NOMO-1 treated with DMSO at 0.1 percent for 48 hours (cell line): ENCODE results near the gene VSIG2.

Experiments
- DNase-seq: peaks from one replicate; lab custom pipeline; 2025; ENCODE audit not compliant: unreplicated experiment; lab: John Stamatoyannopoulos, UW

Gene VSIG2

GRCh38 chr11:124748481-124749343, 3.3 kb downstream of the VSIG2 start:
- peak; percentile 21 for DNase-seq

GRCh38 chr11:124748100-124748418, 4.0 kb downstream of the VSIG2 start:
- no peak for DNase-seq

DNA sequence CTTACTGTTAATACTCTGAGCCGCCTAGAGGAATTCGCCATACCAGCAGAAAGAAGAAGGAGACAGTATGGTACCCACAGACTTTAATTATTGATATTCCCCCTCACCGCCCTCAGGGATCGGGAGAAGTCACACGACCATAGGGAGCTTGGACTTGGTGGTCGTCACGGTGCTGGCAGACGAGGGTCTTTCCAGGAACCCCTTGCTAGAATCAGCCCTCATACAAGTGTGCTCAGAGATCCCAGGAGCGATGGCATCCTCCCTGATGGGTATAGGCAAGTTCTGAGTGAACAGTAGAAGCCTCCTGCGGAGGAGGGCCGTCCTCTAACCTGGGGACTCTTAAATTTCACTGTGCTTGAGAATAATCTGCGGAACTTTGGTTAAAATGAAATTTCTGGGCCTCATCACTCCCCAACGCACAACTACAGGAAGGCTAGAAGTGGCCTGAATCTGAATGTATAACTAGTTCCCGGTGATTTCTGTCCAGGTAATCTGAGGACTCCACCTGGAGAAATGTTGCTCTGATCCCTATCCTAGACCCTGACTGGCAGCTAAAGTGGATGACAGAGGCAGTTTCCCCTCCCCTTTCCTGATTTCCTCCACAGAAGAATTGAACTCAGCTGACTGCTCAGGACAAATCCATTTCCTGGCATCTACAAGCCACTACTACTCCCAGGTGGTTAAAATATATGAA, 4.5 kb downstream of the VSIG2 start:
- no peak for DNase-seq

- DNase-seq = no peak
Observed at GRCh38 chr11:124746621-124747243, 5.3 kb downstream of the VSIG2 start.

- DNase-seq = no peak
Observed at GRCh38 chr11:124745835-124746620, 6.0 kb downstream of the VSIG2 start.

DNA sequence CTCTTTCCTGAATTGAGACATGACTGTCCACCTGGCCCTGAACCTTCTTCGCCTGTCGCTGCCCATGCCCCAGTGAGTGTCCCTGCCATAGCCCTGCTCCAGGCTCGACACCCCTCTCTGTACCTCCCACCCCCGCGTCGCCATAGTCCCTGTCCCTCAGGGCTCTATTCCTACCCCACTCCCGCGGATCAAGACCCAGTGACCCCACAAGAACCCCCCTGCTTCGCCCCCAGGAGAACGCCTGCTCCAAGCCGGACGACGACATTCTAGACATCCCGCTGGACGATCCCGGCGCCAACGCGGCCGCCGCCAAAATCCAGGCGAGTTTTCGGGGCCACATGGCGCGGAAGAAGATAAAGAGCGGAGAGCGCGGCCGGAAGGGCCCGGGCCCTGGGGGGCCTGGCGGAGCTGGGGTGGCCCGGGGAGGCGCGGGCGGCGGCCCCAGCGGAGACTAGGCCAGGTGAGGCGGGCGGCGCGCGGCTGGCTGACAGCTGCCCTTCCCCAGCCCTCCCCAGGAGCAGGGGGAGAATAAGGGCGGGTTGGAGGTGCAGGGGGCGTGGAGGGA, 6.7 kb downstream of the VSIG2 start:
- no peak for DNase-seq

- no peak for DNase-seq
Observed at GRCh38 chr11:124743050-124743449, 9.0 kb downstream of the VSIG2 start.

GRCh38 chr11:124742555-124742954, 9.5 kb downstream of the VSIG2 start:
- no peak for DNase-seq

GRCh38 chr11:124740277-124740882, 11.7 kb downstream of the VSIG2 start:
- peak; percentile 49 for DNase-seq

DNA sequence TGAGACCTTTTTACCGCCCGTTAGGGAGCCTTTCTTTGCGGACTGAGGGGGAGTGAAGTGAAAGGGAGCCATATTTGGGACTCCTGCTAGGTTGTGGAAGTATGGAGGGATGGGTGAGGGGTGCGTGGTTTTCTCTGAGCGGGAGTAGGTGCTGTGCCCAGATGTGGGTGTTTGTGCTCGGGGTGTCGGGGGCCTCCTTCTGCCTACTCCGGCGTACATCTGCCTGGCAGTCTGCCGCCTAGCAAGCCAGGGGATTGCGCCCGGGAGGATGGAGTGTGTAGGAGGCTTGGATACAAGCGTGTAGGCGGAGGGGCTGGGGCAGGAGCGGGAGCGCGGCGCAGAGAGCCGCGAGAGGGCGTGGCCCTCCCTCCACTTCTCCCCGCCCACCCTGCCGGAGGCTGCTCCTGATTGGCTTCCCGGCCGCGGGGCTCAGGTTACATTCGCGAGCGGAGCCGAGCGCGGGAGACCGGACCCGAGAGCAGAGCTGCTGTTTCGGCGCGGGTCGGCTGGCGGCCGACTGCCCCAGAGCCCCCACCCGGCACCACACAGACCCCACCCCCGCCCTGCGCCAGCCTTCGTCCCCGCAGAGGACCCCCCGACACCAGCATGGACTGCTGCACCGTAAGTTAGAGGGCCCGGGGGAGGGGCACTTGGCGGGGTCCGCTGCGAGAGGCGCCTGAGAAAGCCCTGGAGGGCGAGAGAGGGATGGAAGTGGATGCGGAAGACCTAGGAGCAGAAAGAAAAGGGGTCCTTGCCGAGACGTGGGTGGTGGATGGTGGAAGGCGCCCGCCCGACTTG, 12.4 kb downstream of the VSIG2 start, which contains the start of gene NRGN:
NRGN (plus strand) TSS at position 464 of the 798 bp plus-strand sequence; CDS start at position 607, 143 bp downstream.
- DNase-seq = peak; percentile 89

GRCh38 chr11:124738713-124739478, 13.2 kb downstream of the VSIG2 start:
- DNase-seq = no peak

DNA sequence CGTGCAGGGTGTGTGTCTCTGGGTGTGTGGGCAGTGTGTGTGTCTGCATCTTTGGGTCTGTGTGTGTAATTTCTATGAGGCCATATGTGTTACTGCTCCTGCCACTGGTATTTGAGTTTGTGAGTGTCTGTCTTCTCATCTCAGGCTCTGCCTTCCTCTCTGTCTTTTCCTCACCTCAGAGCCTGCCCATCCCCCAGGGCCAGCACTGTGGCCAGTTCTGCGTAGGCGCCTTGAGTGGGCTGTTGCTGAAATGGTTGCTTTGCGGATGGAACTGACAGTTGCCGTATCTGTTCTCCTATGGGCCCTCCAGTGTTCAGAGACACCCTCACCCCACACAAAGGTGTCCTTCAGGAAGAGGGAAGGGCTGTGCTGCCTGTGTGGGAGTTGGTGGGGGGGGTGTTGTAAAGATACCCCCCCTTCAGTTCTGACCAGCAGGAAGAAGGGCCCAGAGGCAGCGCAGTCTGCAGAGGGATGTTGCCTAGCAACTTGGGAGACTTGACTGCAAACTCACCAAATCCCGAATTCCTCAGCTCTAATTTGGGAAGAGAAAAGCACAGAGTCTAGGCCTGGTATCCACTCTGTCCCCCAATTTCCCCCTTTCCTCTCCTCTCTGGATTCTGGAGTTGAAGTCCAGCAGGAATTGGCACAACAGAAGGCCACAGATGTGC, 14.3 kb downstream of the VSIG2 start:
- no peak for DNase-seq

GRCh38 chr11:124736736-124737135, 15.3 kb downstream of the VSIG2 start:
- DNase-seq = peak; percentile 81

DNA sequence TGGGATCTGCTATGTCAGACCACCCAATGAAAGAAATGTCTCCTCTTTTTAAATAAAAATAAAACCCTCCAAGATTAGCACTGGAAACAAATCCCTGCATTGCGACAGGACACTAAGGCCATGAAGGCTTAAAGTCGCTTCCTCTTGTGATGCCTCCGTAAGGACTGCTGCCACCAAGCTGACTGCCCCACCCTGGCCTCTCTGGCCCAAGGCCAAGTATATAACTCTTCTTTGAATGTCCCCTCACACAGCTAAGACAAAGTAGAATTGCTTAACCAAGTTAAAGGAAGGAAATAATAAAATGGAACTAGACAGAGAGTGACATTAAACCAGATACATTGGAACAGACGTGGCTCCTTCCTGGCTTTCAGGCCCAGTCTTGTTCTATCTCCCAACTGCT, 19.8 kb downstream of the VSIG2 start:
- DNase-seq = peak; percentile 98

- no peak for DNase-seq
Observed at GRCh38 chr11:124729571-124729970, 22.5 kb downstream of the VSIG2 start.

DNA sequence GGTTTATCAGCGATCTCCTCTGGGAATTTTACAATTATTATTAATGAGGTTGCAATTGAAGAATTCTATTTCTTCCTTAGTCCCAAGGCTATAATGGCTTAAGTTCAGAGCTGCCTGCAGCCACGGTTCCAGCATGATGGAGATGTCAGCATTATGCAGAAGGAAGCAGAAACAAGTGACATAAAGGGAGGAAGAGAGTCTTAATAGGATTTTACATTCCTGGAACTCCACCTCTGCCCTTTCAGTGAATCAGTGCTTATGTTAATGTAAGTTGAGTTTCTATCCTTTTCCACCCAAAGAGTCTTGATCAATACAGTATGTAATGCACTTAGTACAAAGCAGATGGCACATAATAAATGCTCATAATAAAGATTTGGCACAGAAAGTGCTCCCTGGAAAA, 23.9 kb downstream of the VSIG2 start:
- no peak for DNase-seq

DNA sequence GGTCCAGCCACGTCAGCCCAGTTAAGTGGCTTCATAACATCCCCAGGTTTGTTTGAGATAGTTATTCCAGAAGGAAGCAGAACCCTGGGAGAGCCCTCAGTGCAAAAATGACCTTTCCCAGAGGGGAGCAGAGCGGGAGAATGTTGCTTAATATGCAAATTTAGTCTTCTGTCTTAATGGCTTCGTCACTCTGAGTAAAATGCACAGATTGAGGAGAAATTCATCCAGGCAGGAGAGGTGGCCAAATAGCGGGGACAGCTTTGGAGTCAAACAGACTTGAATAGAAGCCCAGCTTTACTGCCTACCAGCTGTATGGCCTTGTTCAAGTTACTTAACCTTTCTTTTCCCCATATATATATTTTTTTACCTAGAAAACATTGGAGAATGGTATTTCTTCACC, 24.6 kb downstream of the VSIG2 start:
- no peak for DNase-seq

GRCh38 chr11:124725719-124726105, 26.3 kb downstream of the VSIG2 start:
- no peak for DNase-seq
